HG02623 (cell line): ENCODE data around the gene MYO18B.

Experiments
- ATAC-seq: cut with Tn5 transposase; IDR thresholded peaks from one replicate; pipeline ENCODE4 v1.9.1; 2021; ENCODE audit warnings: moderate library complexity; ENCODE audit not compliant: unreplicated experiment

The MYO18B gene

DNA sequence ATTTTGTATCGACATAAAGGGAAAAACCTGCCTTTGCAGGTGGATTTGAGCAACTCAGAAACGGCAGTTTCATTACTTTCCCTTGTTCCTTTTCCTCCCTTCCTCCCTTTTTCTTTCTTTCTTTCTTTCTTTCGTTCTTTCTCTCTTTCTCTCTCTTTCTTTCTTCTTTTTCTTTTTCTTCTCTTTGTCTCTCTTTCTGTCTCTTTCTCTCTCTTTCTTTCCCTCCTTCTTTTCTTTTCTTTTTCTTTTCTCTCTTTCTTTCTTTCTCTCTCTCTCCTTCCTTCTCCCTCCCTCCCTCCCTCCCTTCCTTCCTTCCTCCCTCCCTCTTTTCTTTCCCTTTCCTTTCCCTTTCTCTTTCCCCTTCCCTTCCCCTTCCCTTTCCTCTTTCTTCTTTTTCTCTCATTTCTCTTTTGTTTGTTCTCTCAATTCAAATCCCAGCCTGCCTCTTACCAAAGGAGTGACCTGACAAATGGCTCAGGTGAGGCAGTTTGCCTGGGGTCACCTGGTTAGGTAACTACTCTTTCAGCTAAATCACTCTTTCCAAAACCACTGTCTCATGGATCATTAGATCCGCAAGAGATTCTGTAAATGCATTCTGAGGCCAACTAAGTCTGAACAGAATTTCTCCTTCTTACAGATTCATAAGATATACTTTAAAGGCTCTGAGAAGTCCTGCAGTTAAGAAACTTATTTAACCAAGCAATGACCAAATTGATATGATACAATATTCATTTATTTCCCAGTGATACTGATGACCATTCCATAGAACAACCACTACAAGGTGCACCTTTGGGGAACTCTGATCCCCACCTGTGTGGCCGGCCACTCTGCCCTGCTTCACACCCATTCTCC lies 75.3 kb downstream of the MYO18B start:
- no peak for ATAC-seq

DNA sequence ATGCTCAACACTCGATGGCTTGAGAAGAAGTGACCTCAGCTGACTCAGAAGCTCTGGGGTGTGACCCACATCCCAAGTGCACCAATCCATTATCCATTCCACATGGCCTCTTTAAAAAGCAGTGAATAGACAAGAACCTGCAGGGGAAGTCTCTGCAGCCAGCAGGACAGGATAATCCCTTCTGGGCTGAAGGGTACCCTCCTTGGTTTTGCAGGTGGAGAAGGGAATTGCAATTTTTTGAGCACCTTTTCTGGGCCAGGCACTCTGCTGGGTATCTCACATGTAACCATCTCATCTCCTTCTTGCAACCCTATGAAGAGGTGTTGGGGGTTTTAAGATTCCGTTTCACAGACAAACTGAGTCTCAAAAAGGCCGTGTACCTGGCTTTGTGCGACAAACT lies 76.6 kb downstream of the MYO18B start:
- no peak for ATAC-seq

- no peak for ATAC-seq
Observed at GRCh38 chr22:25822344-25822743, 80.4 kb downstream of the MYO18B start.

DNA sequence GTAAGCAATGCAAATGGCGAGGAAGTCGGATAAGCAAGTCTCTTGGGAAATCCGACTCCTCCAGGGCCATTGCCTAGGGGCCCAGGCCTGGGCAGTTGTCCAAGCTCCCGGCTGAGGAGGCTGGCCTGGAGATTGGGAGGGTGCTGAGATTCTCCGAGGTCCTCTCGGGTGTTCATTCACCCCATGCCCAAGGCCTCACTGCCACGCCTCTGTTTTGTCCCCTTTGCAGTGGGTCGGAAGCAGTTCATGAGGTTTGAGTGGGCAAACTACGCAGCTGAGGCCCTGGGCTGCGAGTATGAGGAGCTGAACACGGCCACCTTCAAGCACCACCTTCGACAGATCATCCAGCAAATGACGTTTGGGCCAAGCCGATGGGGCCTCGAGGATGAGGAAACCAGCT lies 81.3 kb downstream of the MYO18B start:
- ATAC-seq, result no peak

- no peak for ATAC-seq
Observed at GRCh38 chr22:25824828-25825423, 82.9 kb downstream of the MYO18B start.

DNA sequence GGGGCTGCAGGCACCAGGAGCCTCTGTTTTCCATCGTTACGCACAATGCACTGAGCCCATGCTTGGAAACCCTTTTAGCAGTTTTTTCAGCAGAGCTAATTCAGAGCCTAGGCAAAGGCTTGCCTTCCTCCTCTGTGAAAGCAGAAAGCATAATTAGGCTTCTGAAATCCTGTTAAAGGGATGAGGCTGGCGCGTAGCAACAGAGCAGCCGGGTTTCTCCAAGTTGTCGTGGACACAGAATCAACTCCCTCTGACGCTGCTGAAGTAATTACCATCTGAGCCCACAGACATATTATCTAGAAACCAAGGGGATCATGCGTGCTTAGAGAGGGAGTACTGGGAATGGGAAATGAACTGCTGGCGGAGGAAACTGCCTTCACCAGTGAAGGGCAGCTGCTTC lies 85.4 kb downstream of the MYO18B start:
- no peak for ATAC-seq

DNA sequence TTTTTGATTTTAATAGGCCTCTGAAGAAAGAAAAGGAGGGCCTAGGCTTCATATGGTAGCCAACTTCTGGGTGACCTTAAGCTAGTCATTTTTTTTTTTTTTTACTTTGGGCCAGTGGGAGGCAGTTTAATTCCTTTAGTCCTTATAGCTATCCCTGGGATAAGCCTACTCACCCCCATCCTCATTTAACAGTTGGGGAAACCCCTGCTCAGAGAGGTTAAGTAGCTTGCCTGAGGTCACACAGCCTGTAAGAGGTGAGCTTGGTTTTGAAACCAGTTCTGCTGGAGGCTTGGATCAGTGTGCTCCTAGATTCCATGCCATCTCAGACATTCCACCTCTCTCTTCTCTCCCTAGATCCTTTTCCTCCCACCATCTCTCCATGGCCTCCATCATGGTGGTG lies 86.4 kb downstream of the MYO18B start:
- ATAC-seq, result no peak

GRCh38 chr22:25829237-25829636 lies 87.2 kb downstream of the MYO18B start:
- no peak for ATAC-seq

DNA sequence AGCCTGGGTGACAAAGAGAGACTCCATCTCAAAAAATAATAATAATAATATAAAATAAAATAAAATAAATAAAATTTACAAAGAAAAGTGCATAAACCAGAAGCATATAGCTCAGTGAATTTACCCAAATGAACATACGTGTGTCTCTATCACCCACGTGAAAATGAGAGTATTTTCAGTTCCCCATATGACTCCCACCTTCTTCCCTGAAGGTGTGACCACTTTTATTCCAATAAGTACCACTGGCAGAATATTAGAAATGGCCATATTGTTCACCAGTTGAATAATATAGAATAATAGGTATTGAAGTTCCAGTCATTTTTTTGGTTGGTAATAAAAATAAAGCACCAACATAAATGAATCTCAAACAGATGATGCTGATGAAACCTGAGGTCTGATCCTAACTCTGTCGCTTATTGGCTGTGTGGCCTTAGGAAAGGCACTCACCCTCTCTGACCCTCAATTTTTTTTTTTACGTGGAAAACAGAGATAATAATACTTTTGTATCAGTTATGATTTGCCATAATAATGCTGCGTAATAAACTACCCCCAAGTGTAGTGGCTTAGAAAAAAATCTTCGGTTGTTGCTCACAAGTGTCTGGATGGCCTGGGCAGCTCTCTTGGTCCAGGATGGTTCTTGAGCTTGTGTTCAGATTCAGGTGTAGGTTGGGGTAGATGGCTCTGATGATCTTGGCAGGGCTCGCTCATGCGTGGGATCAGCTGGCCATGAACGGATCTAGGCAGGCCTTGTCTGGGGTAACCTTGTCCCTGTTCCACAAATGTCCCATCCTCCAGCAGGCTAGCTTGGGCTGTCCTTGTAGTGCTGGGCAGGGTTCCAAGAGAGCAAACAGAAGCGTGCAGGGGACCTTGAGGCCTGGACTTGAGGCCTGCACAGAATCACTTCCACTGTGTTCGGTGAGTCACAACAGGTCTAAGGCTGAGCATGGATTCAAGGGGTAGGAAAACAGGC lies 88.1 kb downstream of the MYO18B start:
- no peak for ATAC-seq

GRCh38 chr22:25833091-25833490 lies 91.1 kb downstream of the MYO18B start:
- ATAC-seq, result no peak

GRCh38 chr22:25833676-25834075 lies 91.7 kb downstream of the MYO18B start:
- ATAC-seq, result no peak

DNA sequence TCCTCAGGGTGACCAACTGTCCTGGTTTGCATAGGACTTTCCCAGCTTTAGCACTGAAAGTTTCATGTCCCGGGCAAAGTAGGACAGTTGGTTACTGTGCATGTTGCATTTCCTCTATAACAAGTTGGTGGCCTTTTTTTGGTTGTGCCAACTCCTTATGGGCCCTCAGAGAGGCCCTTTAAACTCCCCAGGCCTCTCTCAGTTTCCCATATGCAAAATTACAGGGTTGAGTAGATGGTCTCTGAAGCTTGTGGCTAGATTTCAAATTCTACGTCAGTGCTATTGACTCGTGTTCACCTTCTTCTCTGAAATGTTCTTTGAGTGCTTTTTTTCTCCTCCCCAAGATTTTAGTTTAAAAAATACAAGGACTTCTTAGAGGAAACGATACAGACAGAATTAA lies 92.5 kb downstream of the MYO18B start:
- no peak for ATAC-seq

DNA sequence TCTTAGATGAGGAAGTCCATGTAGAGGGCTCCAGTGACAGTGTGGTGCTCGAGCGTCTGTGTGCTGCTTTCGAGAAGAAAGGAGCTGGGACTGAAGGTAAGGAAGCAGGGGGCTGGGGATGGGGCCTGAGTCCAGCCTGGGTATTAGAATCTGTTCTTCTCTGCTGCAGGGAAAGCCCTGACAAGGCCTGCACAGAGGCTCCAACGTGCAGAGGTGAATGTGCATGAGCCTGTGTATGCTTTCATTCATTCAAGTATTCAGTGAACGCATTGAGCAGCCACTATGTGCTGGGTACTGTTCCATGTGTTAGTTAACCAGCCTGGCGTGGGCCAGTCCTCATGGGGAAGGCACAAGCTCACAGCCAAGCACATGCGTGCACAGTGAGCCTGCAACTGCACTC lies 93.4 kb downstream of the MYO18B start:
- no peak for ATAC-seq

- ATAC-seq, result no peak
Observed at GRCh38 chr22:25837288-25837900, 95.4 kb downstream of the MYO18B start.

- no peak for ATAC-seq
Observed at GRCh38 chr22:25838960-25839741, 97.2 kb downstream of the MYO18B start.

DNA sequence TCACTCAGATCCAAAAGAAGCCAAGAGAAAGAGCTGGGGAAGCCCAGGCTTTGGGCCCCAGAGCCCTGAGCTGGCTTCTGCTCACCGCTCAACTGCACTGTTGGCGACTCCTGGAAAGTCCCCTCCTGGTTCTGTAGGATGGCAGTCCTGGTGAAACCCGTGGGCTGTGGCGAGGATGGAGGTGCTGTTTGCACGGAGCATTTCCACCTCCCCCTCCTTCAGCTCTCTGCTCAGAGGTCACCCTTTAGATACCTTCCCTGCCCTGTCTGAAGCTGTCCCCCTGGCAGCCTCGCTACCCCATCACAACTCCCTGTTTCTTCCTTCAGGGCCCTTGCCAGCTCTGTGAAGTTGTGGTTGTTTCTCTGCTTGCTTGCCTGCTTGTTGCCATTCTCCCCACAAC lies 97.8 kb downstream of the MYO18B start:
- no peak for ATAC-seq

- no peak for ATAC-seq
Observed at GRCh38 chr22:25840167-25840566, 98.2 kb downstream of the MYO18B start.

- ATAC-seq, result no peak
Observed at GRCh38 chr22:25840891-25841290, 98.9 kb downstream of the MYO18B start.

- no peak for ATAC-seq
Observed at GRCh38 chr22:25841775-25842174, 99.8 kb downstream of the MYO18B start.

- ATAC-seq, result no peak
Observed at GRCh38 chr22:25843660-25844405, 101.8 kb downstream of the MYO18B start.
